Panc1 (cell line): Measurements from ENCODE around the gene ACLY.

ENCODE experiments used
- POLR2AphosphoS5 ChIP-seq: IDR thresholded peaks from 2 replicates; pipeline ENCODE4 v1.6.1; 2012; ENCODE audit warnings: mild to moderate bottlenecking, low read depth, low read length, moderate library complexity
- SIN3A ChIP-seq: IDR thresholded peaks from 2 replicates; pipeline ENCODE4 v1.6.1; 2012; ENCODE audit warnings: low read depth, mild to moderate bottlenecking, low read length, moderate library complexity, borderline replicate concordance; ENCODE audit not compliant: insufficient read depth
- TF ChIP-seq, protein P1 (sequence below): fragments of 450-650 bp; IDR thresholded peaks from 2 replicates; pipeline ENCODE4 v1.5.1; 2017; ENCODE audit warnings: mild to moderate bottlenecking
- TF ChIP-seq, protein P2 (sequence below), 2 experiments: IDR thresholded peaks; 2 replicates each; pipeline ENCODE4 v1.6.1; 2011 to 2012; ENCODE audit warnings: low read depth in 2 of 2, control low read depth in 1 of 2, low read length in 1 of 2, mild to moderate bottlenecking in 1 of 2, moderate library complexity in 1 of 2; ENCODE audit not compliant: insufficient read depth in 1 of 2

- TF ChIP-seq POLR2AphosphoS5 (peak; percentile 76), SIN3A (no peak; the same call in 1 of the 2 replicates)
- TF ChIP-seq, protein P1, sequence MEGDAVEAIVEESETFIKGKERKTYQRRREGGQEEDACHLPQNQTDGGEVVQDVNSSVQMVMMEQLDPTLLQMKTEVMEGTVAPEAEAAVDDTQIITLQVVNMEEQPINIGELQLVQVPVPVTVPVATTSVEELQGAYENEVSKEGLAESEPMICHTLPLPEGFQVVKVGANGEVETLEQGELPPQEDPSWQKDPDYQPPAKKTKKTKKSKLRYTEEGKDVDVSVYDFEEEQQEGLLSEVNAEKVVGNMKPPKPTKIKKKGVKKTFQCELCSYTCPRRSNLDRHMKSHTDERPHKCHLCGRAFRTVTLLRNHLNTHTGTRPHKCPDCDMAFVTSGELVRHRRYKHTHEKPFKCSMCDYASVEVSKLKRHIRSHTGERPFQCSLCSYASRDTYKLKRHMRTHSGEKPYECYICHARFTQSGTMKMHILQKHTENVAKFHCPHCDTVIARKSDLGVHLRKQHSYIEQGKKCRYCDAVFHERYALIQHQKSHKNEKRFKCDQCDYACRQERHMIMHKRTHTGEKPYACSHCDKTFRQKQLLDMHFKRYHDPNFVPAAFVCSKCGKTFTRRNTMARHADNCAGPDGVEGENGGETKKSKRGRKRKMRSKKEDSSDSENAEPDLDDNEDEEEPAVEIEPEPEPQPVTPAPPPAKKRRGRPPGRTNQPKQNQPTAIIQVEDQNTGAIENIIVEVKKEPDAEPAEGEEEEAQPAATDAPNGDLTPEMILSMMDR, result no peak
- TF ChIP-seq, protein P2, sequence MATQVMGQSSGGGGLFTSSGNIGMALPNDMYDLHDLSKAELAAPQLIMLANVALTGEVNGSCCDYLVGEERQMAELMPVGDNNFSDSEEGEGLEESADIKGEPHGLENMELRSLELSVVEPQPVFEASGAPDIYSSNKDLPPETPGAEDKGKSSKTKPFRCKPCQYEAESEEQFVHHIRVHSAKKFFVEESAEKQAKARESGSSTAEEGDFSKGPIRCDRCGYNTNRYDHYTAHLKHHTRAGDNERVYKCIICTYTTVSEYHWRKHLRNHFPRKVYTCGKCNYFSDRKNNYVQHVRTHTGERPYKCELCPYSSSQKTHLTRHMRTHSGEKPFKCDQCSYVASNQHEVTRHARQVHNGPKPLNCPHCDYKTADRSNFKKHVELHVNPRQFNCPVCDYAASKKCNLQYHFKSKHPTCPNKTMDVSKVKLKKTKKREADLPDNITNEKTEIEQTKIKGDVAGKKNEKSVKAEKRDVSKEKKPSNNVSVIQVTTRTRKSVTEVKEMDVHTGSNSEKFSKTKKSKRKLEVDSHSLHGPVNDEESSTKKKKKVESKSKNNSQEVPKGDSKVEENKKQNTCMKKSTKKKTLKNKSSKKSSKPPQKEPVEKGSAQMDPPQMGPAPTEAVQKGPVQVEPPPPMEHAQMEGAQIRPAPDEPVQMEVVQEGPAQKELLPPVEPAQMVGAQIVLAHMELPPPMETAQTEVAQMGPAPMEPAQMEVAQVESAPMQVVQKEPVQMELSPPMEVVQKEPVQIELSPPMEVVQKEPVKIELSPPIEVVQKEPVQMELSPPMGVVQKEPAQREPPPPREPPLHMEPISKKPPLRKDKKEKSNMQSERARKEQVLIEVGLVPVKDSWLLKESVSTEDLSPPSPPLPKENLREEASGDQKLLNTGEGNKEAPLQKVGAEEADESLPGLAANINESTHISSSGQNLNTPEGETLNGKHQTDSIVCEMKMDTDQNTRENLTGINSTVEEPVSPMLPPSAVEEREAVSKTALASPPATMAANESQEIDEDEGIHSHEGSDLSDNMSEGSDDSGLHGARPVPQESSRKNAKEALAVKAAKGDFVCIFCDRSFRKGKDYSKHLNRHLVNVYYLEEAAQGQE (IDR thresholded peaks at IDR 0.05; ENCODE audit: insufficient read depth in 1 of 2, low read depth in 2 of 2, low read length in 1 of 2), result no peak
Observed at GRCh38 chr17:41865596-41865893, 53.2 kb downstream of the ACLY start.
